Lung microvascular endothelial cell (primary cell): ENCODE data around the gene ABHD13. TPM values are rescaled to one million over a fixed set of nuclear protein-coding genes. Genes with fewer than 3 reads are reported as not detected.
"Not testable (repeated sequence)": the region's sequence is repeated elsewhere in the genome, so short reads cannot be mapped to it uniquely, and the experiment has no call there.

ENCODE experiments used
- DNase-seq, 2 donors: peaks; one replicate each; pipeline versions ENCODE4 v3.0.0 to v3.0.0-alpha.2; 2010; ENCODE audit warnings: low read depth in 2 of 2
- total RNA-seq: library from RNA; depleted of rRNA; stranded (reverse); fragments of >200 nt; gene quantifications from 2 replicates; pipeline ENCODE4 v1.2.1, GENCODE V29; 2014

Gene ABHD13
- total RNA-seq: 5.9 and 6.7 TPM in 2 replicates

DNA sequence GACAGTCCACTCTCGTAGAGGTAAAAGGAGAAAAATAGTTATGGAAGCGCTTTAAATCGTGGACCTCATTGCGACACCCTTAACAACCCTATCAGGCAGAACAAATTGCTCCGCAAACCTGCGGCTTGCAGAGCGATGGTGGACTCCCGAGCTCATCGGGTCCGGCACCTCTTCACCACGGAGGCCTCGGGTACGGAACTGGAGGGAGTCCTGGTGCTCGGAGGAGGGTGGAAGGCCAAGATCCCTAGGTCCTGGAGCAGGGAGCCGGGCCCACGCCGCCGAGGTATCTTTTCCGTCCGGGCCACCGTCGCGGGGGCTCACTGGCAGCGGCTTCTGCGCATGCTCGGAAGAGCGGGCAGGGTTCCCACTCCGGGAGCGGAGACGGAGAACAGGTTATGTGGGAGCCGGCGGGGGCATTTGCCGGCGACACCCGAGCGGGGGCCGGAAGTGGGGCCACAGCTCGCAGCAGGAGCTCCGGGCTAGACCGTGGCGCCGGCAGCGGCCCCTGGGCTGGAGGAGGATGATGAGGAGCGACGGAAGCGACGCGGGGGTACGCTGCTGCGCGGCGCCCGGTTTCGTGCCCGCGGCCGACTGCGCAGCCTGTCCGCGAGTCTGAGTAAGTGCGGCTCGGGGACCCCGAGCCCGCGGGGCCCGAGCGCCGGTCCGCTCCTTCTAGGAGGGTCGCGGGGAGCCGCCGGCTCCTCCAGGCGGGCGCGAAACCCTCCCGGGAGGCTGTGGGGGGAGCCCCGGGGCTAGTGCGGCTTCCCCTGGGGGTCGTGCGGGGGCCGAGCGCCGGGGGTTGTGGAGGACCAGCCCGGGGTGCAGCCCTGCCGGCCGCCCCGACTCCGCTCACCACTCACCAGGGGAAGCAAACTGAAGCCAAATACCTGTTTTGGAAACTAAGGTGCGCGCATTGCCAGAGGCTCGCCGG, at the start of gene ABHD13:
ABHD13 (plus strand) TSS at position 349 of the 931 bp plus-strand sequence. CDS start 10,827 bp downstream, outside the sequence.
- DNase-seq: peak; percentile 91 to 92

DNA sequence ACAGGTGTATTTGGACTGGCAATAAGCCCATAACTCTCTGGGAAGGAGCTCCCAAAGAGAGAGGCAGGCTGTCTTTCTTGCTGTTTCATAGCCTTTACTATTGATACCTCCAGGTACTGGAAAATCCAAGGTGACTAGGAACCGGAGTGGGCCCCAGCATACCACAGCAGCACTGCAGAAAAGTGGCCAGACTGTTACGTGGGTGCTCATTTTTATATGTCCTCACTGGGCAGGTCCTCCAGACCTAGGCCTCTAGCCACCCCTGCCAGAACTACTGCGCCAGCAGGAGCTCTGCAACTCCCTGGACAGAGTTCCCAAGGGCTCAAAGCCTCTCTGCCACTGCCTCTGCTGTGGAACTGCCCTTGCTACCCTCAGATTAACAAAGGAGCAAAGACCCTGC, 49.3 kb upstream of the ABHD13 start:
- no peak for DNase-seq

DNA sequence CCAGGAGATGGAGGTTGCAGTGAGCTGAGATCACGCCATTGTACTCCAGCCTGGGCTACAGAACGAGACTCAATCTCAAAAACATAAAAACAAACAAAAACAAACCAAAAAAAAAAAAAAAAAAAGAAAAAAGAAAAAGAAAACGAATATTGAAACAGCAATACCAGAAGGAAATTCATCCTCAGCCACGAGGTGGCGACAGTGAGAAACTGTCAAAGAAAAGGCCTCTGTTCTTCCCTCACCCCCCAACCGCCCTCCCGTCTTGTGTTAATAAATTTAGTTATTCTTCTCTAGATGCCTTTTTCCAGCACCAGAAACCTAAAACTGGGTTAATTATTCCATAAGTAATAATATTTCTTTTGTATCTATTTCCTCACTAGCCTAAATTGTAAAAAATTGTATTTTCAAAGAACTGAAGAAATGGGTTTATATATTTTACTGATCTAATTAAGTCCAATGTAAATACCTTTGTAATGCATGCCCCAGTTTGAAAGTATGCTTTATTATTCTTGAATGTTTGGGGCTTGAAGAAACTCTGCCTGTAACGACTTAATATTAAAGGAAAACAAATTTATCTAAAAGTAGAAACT, 41.4 kb upstream of the ABHD13 start:
- DNase-seq: peak; percentile 43 to 50

GRCh38 chr13:108178078-108178477, 40.1 kb upstream of the ABHD13 start:
- no peak for DNase-seq

- DNase-seq: no peak
Observed at GRCh38 chr13:108182652-108183051, 35.5 kb upstream of the ABHD13 start.

GRCh38 chr13:108185223-108185622, 33.0 kb upstream of the ABHD13 start:
- no peak for DNase-seq

- no peak for DNase-seq
Observed at GRCh38 chr13:108188260-108188659, 29.9 kb upstream of the ABHD13 start.

DNA sequence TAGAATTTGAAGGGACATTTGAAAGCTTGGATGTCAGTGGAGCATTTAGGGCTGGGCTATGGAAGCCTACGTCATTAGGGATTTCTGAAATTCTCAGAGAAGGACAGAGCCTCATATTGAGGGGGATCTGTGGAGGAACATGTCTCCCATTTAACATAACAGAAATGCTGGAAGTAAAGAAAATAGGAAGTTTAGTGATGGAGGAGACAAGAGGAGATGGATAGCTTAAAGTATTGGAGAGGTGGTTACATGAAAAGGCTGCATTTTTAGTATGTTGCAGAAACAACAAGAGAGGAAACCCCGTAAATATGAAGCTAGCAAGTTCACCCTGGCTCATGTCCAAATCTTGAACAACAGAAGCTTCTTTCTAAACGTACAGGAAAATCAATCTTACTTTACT, 27.3 kb upstream of the ABHD13 start:
- no peak for DNase-seq

DNA sequence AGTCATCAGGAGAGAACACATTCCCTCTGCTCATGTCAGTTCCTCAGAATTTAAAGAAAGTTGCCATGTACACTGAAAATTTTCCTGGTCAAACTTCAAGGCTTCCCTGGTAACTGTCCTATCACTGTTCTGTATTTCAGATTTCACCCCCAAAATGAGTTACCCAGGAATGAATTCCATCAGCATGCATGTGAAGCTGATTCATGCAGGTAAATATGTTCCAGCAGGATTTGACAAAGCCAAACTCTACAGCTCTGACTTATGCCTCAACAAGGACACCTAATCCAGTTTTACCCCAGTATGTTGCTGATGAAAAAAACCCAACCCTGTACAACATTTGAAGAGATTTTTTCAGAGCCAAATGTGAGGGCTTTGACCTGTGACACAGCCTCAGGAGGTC, 24.4 kb upstream of the ABHD13 start:
- no peak for DNase-seq

DNA sequence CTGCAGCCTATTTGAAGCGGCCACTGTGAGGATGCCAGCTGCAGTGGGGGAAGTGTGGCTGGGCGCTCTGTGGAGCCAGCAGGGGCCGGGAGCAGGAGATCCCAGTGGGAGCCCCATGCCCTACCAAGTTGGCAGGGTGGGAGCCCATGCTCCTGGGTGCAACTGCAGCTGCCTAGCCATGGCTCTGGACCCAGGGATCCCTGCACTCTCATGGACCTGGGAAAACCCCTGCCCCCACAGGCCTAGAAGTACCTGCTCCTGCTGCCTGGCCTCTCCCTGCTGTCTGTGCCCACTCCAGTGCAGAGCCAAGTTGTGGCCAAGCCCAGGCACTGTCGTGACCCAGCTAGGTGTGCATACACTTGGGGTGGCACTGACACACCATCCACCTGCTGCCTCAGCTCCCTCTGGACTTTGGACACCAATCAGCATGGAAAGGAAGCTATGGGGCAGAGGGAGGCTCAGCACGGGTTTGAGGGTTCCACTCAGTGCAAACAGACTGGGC, 23.7 kb upstream of the ABHD13 start:
- DNase-seq: no peak

GRCh38 chr13:108195146-108195545, 23.0 kb upstream of the ABHD13 start:
- DNase-seq: no peak

GRCh38 chr13:108195861-108196260, 22.3 kb upstream of the ABHD13 start:
- DNase-seq: no peak

DNA sequence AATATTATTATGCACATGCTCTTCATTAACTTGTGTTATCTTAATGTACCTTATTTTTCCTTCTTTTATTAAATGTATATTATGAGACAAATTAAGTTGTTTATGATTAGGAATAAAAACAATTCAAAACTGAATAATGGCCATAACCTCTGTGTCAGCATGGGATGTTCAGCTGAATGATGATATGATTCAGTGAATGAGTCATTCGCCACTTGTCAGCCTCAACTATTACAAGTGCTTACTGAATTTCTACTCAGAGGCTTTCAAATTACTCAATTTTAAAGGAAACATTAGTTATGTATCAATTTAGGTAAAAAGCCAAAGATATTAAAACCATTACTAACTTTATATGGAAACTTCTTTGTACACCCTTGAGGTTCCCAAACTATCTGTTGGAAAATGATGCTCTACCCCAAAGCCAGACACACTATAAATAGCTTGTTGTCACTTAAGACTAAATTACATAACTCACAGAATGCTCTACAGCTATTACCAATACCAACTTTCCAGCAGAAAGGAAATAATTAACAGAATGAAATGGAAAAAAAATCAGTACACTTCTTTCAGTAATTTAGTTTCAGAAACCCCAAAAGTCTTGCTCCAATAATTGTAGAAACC, 17.3 kb upstream of the ABHD13 start:
- DNase-seq: peak in 1 of 2 donors; percentile 56

- no peak for DNase-seq
Observed at GRCh38 chr13:108210551-108210950, 7.6 kb upstream of the ABHD13 start.

DNA sequence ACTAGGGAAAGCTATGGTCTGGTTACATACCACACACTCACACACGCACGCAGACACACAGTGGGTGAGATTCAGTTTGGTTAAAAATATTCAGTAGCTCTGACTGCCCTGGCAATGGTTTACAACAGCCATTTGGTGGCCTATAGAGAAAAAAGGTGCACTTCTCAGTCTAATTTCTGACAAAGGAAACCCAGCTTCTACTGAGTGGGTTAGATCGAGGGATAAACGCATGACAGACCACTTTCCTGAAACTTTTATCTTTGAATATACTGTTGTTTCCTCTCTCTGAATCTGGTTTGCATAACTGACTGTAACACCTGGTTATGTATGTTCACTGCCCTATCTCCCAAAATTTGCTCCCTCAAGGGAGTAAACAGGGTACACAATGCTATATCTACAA, 5.3 kb upstream of the ABHD13 start:
- no peak for DNase-seq

- DNase-seq: peak in 1 of 2 donors; percentile 8
Observed at GRCh38 chr13:108213946-108214345, 4.2 kb upstream of the ABHD13 start.

GRCh38 chr13:108214441-108215271, 3.5 kb upstream of the ABHD13 start:
- DNase-seq: peak; percentile 10 to 26

GRCh38 chr13:108215436-108215835, 2.8 kb upstream of the ABHD13 start, which contains the start of gene LIG4:
Gene LIG4, minus strand, starts transcription at chr13:108215536. Its CDS starts 4,268 bp downstream, at chr13:108211268.
- DNase-seq: peak; percentile 95

DNA sequence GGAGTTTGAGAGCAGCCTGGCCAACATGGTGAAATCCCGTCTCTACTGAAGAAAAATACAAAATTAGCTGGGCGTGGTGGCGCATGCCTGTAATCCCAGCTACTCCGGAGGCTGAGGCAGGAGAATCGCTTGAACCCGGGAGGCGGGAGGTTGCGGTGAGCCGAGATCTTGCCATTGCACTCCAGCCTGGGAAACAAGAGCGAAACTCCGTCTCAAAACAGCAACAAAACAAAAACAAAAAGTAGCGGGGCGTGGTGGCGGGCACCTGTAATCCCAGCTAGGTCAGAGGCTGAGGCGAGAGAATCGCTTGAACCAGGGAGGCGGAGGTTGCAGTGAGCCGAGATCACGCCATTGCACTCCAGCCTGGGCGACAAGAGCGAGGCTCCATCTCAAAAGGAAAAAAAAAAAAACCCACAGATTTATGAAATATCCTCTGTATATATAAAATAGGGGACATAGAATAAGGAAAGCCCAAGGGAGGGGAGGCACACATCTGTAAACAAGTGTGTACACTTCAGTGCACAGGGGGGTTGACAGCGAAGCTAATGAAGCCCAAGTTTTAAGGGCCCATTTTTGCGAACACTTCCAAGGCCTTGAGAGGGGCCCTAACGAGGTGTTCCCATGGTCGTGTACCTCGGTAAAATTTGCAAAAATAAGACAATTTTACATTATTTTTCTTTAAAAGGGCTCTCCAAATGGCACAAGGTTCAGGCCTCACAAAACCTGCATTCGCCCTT, 717 bp upstream of the ABHD13 start:
- not testable (repeated sequence) for DNase-seq

DNA sequence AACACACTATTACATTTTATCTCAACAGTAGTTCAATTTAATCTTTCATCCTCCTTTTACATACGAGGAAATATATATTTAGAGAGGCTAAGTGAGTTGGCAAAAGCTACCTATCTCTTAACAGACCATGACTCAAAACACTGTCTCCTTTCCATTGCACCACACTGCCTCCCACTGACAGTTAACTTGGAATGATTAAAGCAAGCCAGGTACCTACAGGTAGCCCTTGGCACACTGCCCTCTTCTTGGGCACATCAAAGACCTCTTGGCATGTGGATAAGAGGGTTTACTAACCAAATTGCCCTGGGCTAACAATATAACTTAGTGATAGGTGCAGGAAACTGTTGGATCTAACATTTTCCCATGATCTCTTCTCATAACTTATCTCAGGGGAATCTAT, 1.8 kb downstream of the ABHD13 start:
- DNase-seq: peak in 1 of 2 donors; percentile 5
